Spleen (tissue), 11 donors: ENCODE results near the gene HILPDA. TPM values are rescaled to one million over a fixed set of nuclear protein-coding genes. Genes with fewer than 3 reads are reported as not detected.
A peak's percentile ranks its signal among the peaks of the same experiment; 100 is the strongest.

Experiments
- DNase-seq: peaks from one replicate; pipeline ENCODE4 v3.0.0-alpha.2; 2020
- H3K27ac ChIP-seq, 8 donors: fragments of 200-600 bp; sonication (generic) in 7 of 8; 1 replicate in 4 of 8; 2 replicates in 4 of 8; pipeline versions ENCODE4 v1.5.0 to v1.8.0; 2016 to 2021; ENCODE audit warnings: inconsistent platforms in 4 of 8, mild to moderate bottlenecking in 4 of 8, moderate library complexity in 1 of 8
- H3K27me3 ChIP-seq, 7 donors: fragments of 200-600 bp; sonication (generic) in 6 of 7; replicated peaks in 1 of 7; 1 replicate in 4 of 7; 2 replicates in 3 of 7; pipeline versions ENCODE4 v1.5.0 to v1.8.0; 2016 to 2021; ENCODE audit warnings: inconsistent platforms in 3 of 7, mild to moderate bottlenecking in 1 of 7
- H3K36me3 ChIP-seq, 6 donors: fragments of 200-600 bp; sonication (generic) in 5 of 6; 1 replicate in 4 of 6; 2 replicates in 2 of 6; pipeline versions ENCODE4 v1.5.0 to v1.8.0; 2016 to 2021; ENCODE audit warnings: inconsistent platforms in 2 of 6
- H3K4me1 ChIP-seq, 6 donors: fragments of 200-600 bp; sonication (generic) in 5 of 6; 1 replicate in 3 of 6; 2 replicates in 3 of 6; pipeline versions ENCODE4 v1.5.0 to v1.8.0; 2016 to 2021; ENCODE audit warnings: inconsistent platforms in 3 of 6
- H3K4me3 ChIP-seq, 8 donors: fragments of 200-600 bp; sonication (generic) in 7 of 8; 1 replicate in 4 of 8; 2 replicates in 4 of 8; pipeline versions ENCODE4 v1.5.0 to v1.8.0; 2016 to 2021; ENCODE audit warnings: inconsistent platforms in 4 of 8, mild to moderate bottlenecking in 4 of 8, moderate library complexity in 2 of 8
- H3K9me3 ChIP-seq, 8 donors: fragments of 200-600 bp; sonication (generic) in 7 of 8; 1 replicate in 4 of 8; 2 replicates in 4 of 8; pipeline versions ENCODE4 v1.5.0 to v1.8.0; 2016 to 2021; ENCODE audit warnings: inconsistent platforms in 4 of 8
- CTCF ChIP-seq, 11 experiments: fragments of 200-600 bp in 7 of 11; fragments of 450-650 bp in 4 of 11; sonication (generic) in 4 of 11; IDR thresholded peaks in 8 of 11; conservative IDR thresholded peaks in 3 of 11; 1 replicate in 7 of 11; 2 replicates in 4 of 11; pipeline versions ENCODE4 v1.4.0 to v1.8.0; 2016 to 2021; ENCODE audit warnings: antibody characterized with exemption in 11 of 11, inconsistent platforms in 4 of 11, mild to moderate bottlenecking in 1 of 11
- POLR2A ChIP-seq, 3 donors: fragments of 450-650 bp; IDR thresholded peaks; one replicate each; pipeline ENCODE4 v1.5.1; 2017; ENCODE audit warnings: antibody characterized with exemption in 3 of 3, mild to moderate bottlenecking in 1 of 3
- POLR2AphosphoS5 ChIP-seq, 3 donors: sonication (generic); formaldehyde crosslinking; IDR thresholded peaks; one replicate each; pipeline ENCODE4 v1.5.1; 2017; ENCODE audit warnings: antibody characterized with exemption in 3 of 3
- WGBS, 5 donors: extraction: QIAGEN DNeasy Blood & Tissue Kit in 3 of 5; methylation state at CpG; one replicate each; pipeline versions ENCODE4 v1.1.5 to v1.1.7; 2013 to 2018; 5-methylcytosine and 5-hydroxymethylcytosine counted together
- intact Hi-C: fragments of 100-400 bp; cut with DNase I; formaldehyde crosslinking; loops from one replicate; pipeline ENCODE4 v1.15.0; 2023; ENCODE audit warnings: low total_unique reads
- polyA plus RNA-seq, 3 donors: library from polyadenylated mRNA; stranded (reverse); fragments of 200-250 nt; gene quantifications; one replicate each; pipeline ENCODE4 v1.2.1, GENCODE V29; 2013
- total RNA-seq, 7 donors: library from RNA; depleted of rRNA in 3 of 7; stranded (reverse); fragments of >200 nt in 3 of 7; fragmentation: NEBNext Ultra II Directional in 4 of 7; extraction: Animal tissue kit (Norgen Biotek cat#: 25700) in 4 of 7; gene quantifications; one replicate each; pipeline versions ENCODE4 v1.1.0 to v1.2.1, GENCODE V29; 2016 to 2021
- donor health status: healthy with polysubstance abuse.
- donor health status: DM: no; HTN: no; CAD: no; lungs with moderate emphysema.
- donor health status: DM: no; HTN: no; CAD: no.
- donor health status: Bipolar disorder and iron deficiency.
- donor health status: healthy.
- donor health status: DM: no; HTN: no; CAD: no.
- donor health status: DM: yes; HTN: yes; CAD: no.

The HILPDA gene
- total and polyA plus RNA-seq, 10 donors = 3.2 to 16.7 (median 7.1) TPM

GRCh38 chr7:128410451-128410753 is 45.3 kb upstream of the HILPDA start:
- no peak for DNase-seq
- H3K27me3 ChIP-seq = peaks cover 0 to 5% (median 0%) of the 10 kb centered on the region in 7 donors
- H3K36me3 ChIP-seq = no peaks in the 10 kb centered on the region
- H3K4me3 ChIP-seq = peak overlapping the region; percentile 62 to 93 (median 79)
- TF ChIP-seq POLR2A (IDR thresholded peaks at IDR 0.05) (peak in 1 of 3 donors; percentile 2), CTCF (IDR thresholded peaks at IDR 0.05 in 8 of 11, conservative IDR thresholded peaks at IDR 0.05 in 3 of 11) (no peak)
- H3K27ac ChIP-seq = peak overlapping the region; percentile 76 to 96 (median 92)
- intact Hi-C loops = no loop called here
- 2 to 4% (median 2%) methylated on average over 6 of the region's 6 CpGs for WGBS, 5 donors
- no peaks in the 10 kb centered on the region for H3K9me3 ChIP-seq
- peaks cover 19 to 53% (median 43%) of the 10 kb centered on the region in 6 donors for H3K4me1 ChIP-seq

- intact Hi-C loops = no loop called here
- WGBS, 5 donors = 85 to 93% (median 90%) methylated on average over 4 of the region's 4 CpGs
- Histone ChIP-seq H3K36me3 (no peaks in the 10 kb centered on the region), H3K4me3 (no peak overlapping the region), H3K27ac (no peak overlapping the region), H3K27me3 (peaks cover 0 to 5% (median 0%) of the 10 kb centered on the region in 7 donors), H3K9me3 (no peaks in the 10 kb centered on the region), H3K4me1 (peaks cover 5 to 10% (median 8%) of the 10 kb centered on the region in 6 donors)
- DNase-seq = no peak
- no peak for TF ChIP-seq POLR2AphosphoS5 (IDR thresholded peaks at IDR 0.05)
- no peak for TF ChIP-seq CTCF (IDR thresholded peaks at IDR 0.05 in 8 of 11, conservative IDR thresholded peaks at IDR 0.05 in 3 of 11)
- TF ChIP-seq POLR2A (IDR thresholded peaks at IDR 0.05) = no peak
These were observed 40.4 kb upstream of the HILPDA start for GRCh38 chr7:128415217-128415785.

DNA sequence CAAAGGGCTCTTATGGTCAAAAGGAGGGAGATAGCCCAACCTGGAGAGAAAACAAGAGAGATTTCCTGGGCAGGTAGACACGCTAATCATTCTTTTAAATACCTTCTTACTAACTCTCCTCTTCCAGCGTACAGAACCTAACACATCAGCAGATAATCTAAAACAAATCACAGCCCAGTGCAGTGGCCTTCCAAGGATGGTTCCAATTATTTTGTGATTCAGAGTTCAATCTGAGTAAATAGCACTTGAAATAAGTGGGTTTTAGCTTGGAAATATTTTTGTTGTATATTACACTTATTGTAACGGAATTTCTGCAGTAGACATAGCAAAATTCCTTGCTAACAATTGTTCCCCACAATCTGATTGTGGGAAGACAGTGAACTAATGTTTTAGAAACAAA is 38.6 kb upstream of the HILPDA start:
- 81 to 93% (median 89%) methylated on average over 3 of the region's 3 CpGs for WGBS, 5 donors
- TF ChIP-seq CTCF (IDR thresholded peaks at IDR 0.05 in 8 of 11, conservative IDR thresholded peaks at IDR 0.05 in 3 of 11) = no peak
- TF ChIP-seq POLR2AphosphoS5 (IDR thresholded peaks at IDR 0.05) = no peak
- TF ChIP-seq POLR2A (IDR thresholded peaks at IDR 0.05) = no peak
- intact Hi-C loops = no loop called here
- H3K27ac ChIP-seq = no peak overlapping the region
- H3K27me3 ChIP-seq = no peaks in the 10 kb centered on the region
- no peak for DNase-seq
- H3K4me1 ChIP-seq = no peaks in the 10 kb centered on the region
- no peak overlapping the region for H3K4me3 ChIP-seq
- H3K9me3 ChIP-seq = no peaks in the 10 kb centered on the region
- H3K36me3 ChIP-seq = no peaks in the 10 kb centered on the region

DNA sequence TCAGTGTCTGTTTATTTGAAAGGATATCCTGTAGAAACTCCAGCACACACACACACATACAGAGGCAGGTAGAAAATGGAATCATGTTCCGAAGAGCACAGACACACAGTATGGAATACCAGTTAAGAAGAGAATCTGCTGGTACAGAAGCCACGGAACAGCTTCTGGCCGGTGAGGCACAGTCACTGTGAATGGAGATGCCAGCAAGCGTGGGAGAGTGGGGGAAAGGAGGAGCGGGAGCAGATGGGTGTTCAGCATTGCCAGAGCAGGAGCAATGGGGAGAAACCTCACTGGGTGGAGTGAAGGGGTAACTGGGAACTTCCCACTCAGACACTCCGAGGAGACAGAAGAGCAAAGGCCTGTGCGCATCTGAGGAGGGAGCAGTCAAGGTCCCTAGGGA is 36.4 kb upstream of the HILPDA start:
- Histone ChIP-seq H3K27ac (no peak overlapping the region), H3K4me1 (peaks cover 0 to 7% (median 0%) of the 10 kb centered on the region in 6 donors), H3K36me3 (no peaks in the 10 kb centered on the region), H3K9me3 (no peaks in the 10 kb centered on the region), H3K4me3 (no peak overlapping the region), H3K27me3 (no peaks in the 10 kb centered on the region)
- TF ChIP-seq CTCF (IDR thresholded peaks at IDR 0.05 in 8 of 11, conservative IDR thresholded peaks at IDR 0.05 in 3 of 11) (no peak), POLR2AphosphoS5 (IDR thresholded peaks at IDR 0.05) (no peak), POLR2A (IDR thresholded peaks at IDR 0.05) (no peak)
- intact Hi-C loops = no loop called here
- WGBS, 5 donors = 89 to 95% (median 93%) methylated on average over 7 of the region's 7 CpGs
- no peak for DNase-seq
